Measurements from ENCODE around the gene WNT3A.

GRCh38 chr1:228107636-228108035 is 100.8 kb downstream of the WNT3A start:
- TF ChIP-seq POLR2AphosphoS5 (IDR thresholded peaks at IDR 0.05): no peak
- no peak for TF ChIP-seq POLR2A (IDR thresholded peaks at IDR 0.05)

Data from breast epithelium (tissue), 3 donors.